OCI-LY1 (cell line): Measurements from ENCODE around the gene DIP2B.

Source experiments
- CTCF ChIP-seq: fragments of 200-600 bp; sonication (generic), shearing (Covaris generic); IDR thresholded peaks from 2 replicates; pipeline ENCODE4 v1.5.1; 2017; ENCODE audit warnings: mild to moderate bottlenecking, antibody characterized with exemption, low read length, moderate library complexity, mixed read lengths
- EZH2 ChIP-seq: fragments of 200-600 bp; sonication (generic), shearing (Covaris generic); IDR thresholded peaks from 2 replicates; pipeline ENCODE4 v1.8.0; 2017; ENCODE audit warnings: borderline replicate concordance, mixed run types, mild to moderate bottlenecking, antibody characterized with exemption, low read length, moderate library complexity, mixed read lengths

DNA sequence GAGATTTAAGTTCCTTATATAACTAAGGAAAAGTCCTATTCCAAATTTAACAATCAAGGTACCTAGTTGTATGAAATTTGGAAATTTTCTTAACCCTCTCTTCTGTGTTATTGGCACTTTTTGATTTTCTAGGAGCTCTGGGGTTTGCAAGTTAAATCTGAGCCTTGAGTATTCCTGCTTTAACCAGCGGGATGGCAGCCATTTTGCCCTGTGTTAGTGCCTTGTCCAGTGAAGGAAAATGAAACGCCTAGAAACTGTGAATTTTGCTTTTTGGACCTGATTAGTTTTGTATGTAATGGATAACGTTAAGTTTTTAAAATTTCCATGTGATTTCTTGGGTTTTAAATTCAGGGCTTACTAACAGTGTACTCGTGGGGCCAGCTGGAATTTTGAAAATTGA lies 45.1 kb downstream of the DIP2B start:
- TF ChIP-seq CTCF = no peak
- no peak for TF ChIP-seq EZH2
